Fibroblast of lung (primary cell): ENCODE measurements around the gene TLK2. TPM values are rescaled to one million over a fixed set of nuclear protein-coding genes. Genes with fewer than 3 reads are reported as not detected.
A peak's percentile ranks its signal among the peaks of the same experiment; 100 is the strongest.
"Not testable (repeated sequence)": the region's sequence is repeated elsewhere in the genome, so short reads cannot be mapped to it uniquely, and the experiment has no call there.

Experiments used
- DNase-seq, 2 donors: peaks; one replicate each; pipeline versions ENCODE4 v3.0.0 to v3.0.0-alpha.2; 2010; ENCODE audit warnings: low read depth in 2 of 2
- H2AFZ ChIP-seq: 2 replicates; pipeline ENCODE4 v1.5.1; 2012; ENCODE audit warnings: low read length, control low read depth, inconsistent platforms
- H3K27ac ChIP-seq: 2 replicates; pipeline ENCODE4 v1.5.1; 2011; ENCODE audit warnings: low read length, control low read depth; ENCODE audit not compliant: insufficient read depth
- H3K27me3 ChIP-seq: 2 replicates; pipeline ENCODE4 v1.5.1; 2011; ENCODE audit warnings: mild to moderate bottlenecking, low read length; ENCODE audit not compliant: control insufficient read depth, insufficient read depth
- H3K36me3 ChIP-seq: 2 replicates; pipeline ENCODE4 v1.5.1; 2011; ENCODE audit warnings: low read length; ENCODE audit not compliant: control insufficient read depth, insufficient read depth
- H3K4me1 ChIP-seq: 2 replicates; pipeline ENCODE4 v1.5.1; 2011; ENCODE audit warnings: low read length; ENCODE audit not compliant: control insufficient read depth, insufficient read depth; ENCODE audit errors: extremely low read depth
- H3K4me2 ChIP-seq: 2 replicates; pipeline ENCODE4 v1.5.1; 2011; ENCODE audit warnings: low read length, control low read depth; ENCODE audit not compliant: insufficient read depth; ENCODE audit errors: extremely low read depth
- H3K4me3 ChIP-seq, 4 experiments: fragments of 200-600 bp in 1 of 4; sonication (generic) in 1 of 4; replicated peaks in 1 of 4; 2 replicates each; pipeline ENCODE4 v1.5.1; 2011 to 2016; ENCODE audit warnings: low read length in 4 of 4, low read depth in 3 of 4, mild to moderate bottlenecking in 3 of 4, control low read depth in 2 of 4, inconsistent platforms in 1 of 4, mixed read lengths in 1 of 4; ENCODE audit not compliant: insufficient read depth in 1 of 4; ENCODE audit errors: control extremely low read depth in 1 of 4
- H3K79me2 ChIP-seq: 2 replicates; pipeline ENCODE4 v1.5.1; 2012; ENCODE audit warnings: mild to moderate bottlenecking, low read length, inconsistent platforms; ENCODE audit not compliant: control insufficient read depth, insufficient read depth
- H3K9ac ChIP-seq: 2 replicates; pipeline ENCODE4 v1.5.1; 2011; ENCODE audit warnings: mild to moderate bottlenecking, low read length, control low read depth; ENCODE audit not compliant: insufficient read depth
- H3K9me3 ChIP-seq: 2 replicates; pipeline ENCODE4 v1.5.1; 2012; ENCODE audit warnings: low read depth, low read length; ENCODE audit not compliant: control insufficient read depth, insufficient read depth
- H4K20me1 ChIP-seq: 2 replicates; pipeline ENCODE4 v1.5.1; 2011; ENCODE audit warnings: low read length; ENCODE audit not compliant: control insufficient read depth, insufficient read depth; ENCODE audit errors: extremely low read depth
- polyA plus RNA-seq, 2 donors: library from polyadenylated mRNA; depleted of rRNA in 1 of 2; stranded (reverse) in 1 of 2; unstranded in 1 of 2; fragments of >200 nt; gene quantifications; 2 replicates each; pipeline ENCODE4 v1.2.1, GENCODE V29; 2011 to 2012; ENCODE audit warnings: missing spikeins in 1 of 2
- total RNA-seq: library from RNA; depleted of rRNA; stranded (reverse); fragments of >200 nt; gene quantifications from 2 replicates; pipeline ENCODE4 v1.2.1, GENCODE V29; 2014

Gene TLK2
- total and polyA plus RNA-seq, 2 donors (not counting 1 experiment from before 2014, with no cell fraction given), result 55.5 to 63.9 TPM

DNA sequence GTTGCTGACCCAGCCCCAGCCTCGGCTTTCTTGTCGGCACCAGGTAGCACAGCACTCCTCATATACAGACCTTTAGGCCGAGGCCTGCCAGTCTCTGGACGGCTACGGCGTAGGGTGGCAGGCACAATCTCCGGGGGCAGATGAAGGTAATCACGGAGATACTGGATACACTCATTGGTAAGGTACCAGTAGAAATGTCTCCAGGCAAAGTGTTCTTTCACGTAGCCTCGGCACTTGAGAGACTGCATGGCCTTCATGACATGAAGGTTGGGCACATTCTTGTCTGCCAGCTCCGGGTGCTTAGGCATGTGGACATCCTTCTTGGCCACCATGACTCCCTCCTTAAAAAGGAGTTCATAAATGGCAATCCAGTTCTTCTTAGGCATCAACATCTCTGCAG is 37.8 kb downstream of the TLK2 start:
- not testable (repeated sequence) for DNase-seq, H4K20me1 ChIP-seq, H3K4me2 ChIP-seq

DNA sequence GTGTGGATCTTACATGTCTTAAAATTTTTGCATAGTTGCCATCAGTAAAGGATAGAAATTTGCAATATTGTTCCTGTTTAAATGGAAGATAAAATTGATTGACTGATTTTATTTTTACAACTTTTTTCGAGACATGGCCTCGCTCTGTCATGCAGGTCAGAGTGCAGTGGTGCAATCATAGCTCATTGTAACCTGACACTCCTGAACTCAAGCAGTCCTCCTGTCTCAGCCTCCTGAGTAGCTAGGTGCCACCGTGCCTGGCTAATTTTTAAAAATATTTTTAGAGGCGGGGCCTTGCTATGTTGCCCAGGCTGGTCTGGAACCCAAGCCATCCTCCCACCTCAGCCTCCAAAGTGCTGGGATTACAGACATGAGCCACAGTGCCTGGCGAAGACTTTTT is 42.7 kb downstream of the TLK2 start:
- H3K4me2 ChIP-seq, H3K9ac ChIP-seq, H3K9me3 ChIP-seq, H3K27me3 ChIP-seq, H3K27ac ChIP-seq, H2AFZ ChIP-seq, H4K20me1 ChIP-seq, H3K4me3 ChIP-seq, H3K4me1 ChIP-seq, H3K36me3 ChIP-seq, DNase-seq: not testable (repeated sequence)
- H3K79me2 ChIP-seq, result peaks cover 24% of the 10 kb centered on the region

More for the DNA sequence above, 37.8 kb downstream of the TLK2 start:
- not testable (repeated sequence) for H3K27me3 ChIP-seq, H3K9ac ChIP-seq, H3K4me3 ChIP-seq, H3K9me3 ChIP-seq, H3K27ac ChIP-seq, H2AFZ ChIP-seq, H3K36me3 ChIP-seq, H3K4me1 ChIP-seq
- peaks cover 49% of the 10 kb centered on the region for H3K79me2 ChIP-seq

DNA sequence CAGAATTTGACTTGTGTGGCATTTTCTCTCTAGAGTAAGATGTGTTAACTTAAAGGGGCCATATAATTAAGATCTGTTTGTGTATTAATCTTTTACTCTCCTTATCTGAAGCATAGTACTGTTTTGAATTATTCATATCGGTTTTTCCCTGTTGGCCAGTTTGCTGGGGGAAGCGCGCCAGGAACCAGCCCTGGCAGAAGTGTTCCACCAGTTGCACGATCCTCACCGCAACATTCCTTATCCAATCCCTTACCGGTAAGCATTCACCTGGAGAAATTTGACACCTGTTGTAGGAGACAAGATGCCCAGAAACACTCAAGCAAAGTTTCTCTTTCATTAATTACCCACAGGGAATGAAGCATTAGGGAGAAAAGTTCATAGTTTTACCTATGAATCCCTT is 45.5 kb downstream of the TLK2 start:
- H3K27me3 ChIP-seq, H2AFZ ChIP-seq, H3K36me3 ChIP-seq, H4K20me1 ChIP-seq, H3K27ac ChIP-seq, H3K4me2 ChIP-seq, H3K79me2 ChIP-seq, H3K9ac ChIP-seq, DNase-seq, H3K9me3 ChIP-seq, H3K4me3 ChIP-seq, H3K4me1 ChIP-seq: not testable (repeated sequence)

- H4K20me1 ChIP-seq, H3K4me3 ChIP-seq, H2AFZ ChIP-seq, H3K79me2 ChIP-seq, H3K4me2 ChIP-seq, H3K9ac ChIP-seq, H3K4me1 ChIP-seq, H3K9me3 ChIP-seq, H3K27me3 ChIP-seq, H3K27ac ChIP-seq, H3K36me3 ChIP-seq: not testable (repeated sequence)
- DNase-seq, result peak; percentile 46 to 52
These were observed 46.7 kb downstream of the TLK2 start for GRCh38 chr17:62525317-62525716.

DNA sequence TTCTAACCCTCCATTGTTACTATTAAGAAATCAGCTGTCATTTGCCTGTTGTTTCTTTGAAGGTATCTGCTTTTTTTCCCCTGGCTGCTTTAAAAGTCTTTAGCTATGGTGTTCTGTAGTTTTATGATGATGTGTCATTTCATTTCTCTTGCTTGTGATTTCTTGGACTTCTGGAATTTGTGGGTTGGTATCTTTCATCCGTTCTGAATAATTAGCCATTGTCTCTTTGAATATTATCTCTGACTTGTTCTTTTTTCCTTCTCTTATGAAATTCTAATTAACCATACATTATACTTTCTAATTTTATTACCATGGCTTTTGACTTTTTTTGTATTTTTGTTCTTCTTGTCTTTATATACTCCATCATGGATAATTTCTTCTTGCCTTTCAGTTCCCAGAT is 52.3 kb downstream of the TLK2 start:
- not testable (repeated sequence) for H3K27me3 ChIP-seq, H3K4me3 ChIP-seq, H3K9me3 ChIP-seq, H3K9ac ChIP-seq, DNase-seq, H3K27ac ChIP-seq, H3K4me2 ChIP-seq, H3K4me1 ChIP-seq, H3K79me2 ChIP-seq, H3K36me3 ChIP-seq, H2AFZ ChIP-seq, H4K20me1 ChIP-seq

- not testable (repeated sequence) for H3K27ac ChIP-seq, H3K79me2 ChIP-seq, H4K20me1 ChIP-seq, H3K9ac ChIP-seq, H3K36me3 ChIP-seq, H3K4me3 ChIP-seq, H3K4me2 ChIP-seq, H3K9me3 ChIP-seq, H3K4me1 ChIP-seq, DNase-seq, H3K27me3 ChIP-seq, H2AFZ ChIP-seq
These were observed 57.9 kb downstream of the TLK2 start for GRCh38 chr17:62536557-62536956.

- H3K36me3 ChIP-seq, H3K79me2 ChIP-seq: not testable (repeated sequence)
These were observed 62.4 kb downstream of the TLK2 start for GRCh38 chr17:62541073-62541472.

More at GRCh38 chr17:62541073-62541472, 62.4 kb downstream of the TLK2 start:
- not testable (repeated sequence) for H4K20me1 ChIP-seq, H3K9me3 ChIP-seq, H3K4me1 ChIP-seq, DNase-seq, H3K27me3 ChIP-seq, H3K4me2 ChIP-seq, H3K27ac ChIP-seq, H3K9ac ChIP-seq, H3K4me3 ChIP-seq, H2AFZ ChIP-seq
